GM18951 (cell line): ENCODE results near the gene ST3GAL2.

ENCODE experiments used
- POLR2A ChIP-seq: IDR thresholded peaks from 4 replicates; pipeline ENCODE4 v1.6.1; 2011; ENCODE audit warnings: mild to moderate bottlenecking; ENCODE audit not compliant: insufficient read length, insufficient read depth; ENCODE audit errors: extremely low read depth
- in situ Hi-C: fragments of 300-500 bp; cut with MboI; formaldehyde crosslinking; loops from one replicate; pipeline ENCODE4 v1.12.0; 2022; ENCODE audit warnings: low sequenced_read_pairs, mixed read lengths, inconsistent platforms; ENCODE audit not compliant: unreplicated experiment

ST3GAL2 gene

DNA sequence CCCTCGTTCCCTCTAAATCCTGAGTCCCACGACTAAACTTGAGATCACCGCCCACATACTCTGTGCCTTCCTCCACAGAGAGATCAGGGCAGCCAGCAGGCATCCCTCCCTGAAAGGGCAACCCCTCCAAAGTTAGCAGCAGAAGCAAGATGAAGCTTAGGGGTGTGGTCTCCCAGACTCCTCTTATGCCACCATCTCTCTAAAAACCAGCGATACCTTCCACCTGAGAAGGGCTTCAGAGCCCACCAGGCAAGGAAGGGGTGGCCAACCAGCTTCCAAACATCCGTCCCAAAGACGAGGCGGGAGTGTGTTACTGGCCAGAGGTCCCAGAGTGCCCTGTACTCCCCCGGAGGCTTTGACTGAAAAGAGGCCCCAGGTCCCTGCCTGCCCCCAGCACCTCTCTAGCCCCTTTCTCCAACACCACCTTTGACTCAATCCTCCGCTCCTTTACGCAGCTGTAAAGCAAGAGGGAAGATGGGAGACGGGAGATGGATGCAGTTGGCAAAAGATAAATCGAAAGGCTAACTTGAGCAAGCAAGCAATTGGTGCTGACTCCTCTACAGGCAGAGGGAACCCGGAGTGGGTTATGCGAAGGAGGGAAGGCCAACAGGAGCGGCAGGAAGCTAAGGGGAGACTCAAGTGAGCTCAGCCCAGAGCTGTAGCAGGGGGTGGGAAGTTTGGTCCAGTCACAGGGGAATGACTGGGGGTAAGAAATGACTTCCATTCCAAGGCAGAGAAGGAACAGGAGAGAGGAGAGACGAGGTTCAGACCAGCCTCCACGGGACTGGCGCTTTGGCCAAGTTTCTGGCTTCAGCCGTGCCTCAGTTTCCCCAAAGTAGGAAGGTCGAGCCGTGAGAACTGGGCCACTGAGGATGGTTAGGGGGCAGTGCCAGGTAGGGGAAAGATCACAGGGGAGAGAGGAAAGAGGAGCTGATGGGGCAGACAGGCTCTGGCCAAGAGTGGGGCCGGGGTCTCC is 1.0 kb downstream of the ST3GAL2 start:
- no peak for TF ChIP-seq POLR2A
- in situ Hi-C loops = no loop called here

DNA sequence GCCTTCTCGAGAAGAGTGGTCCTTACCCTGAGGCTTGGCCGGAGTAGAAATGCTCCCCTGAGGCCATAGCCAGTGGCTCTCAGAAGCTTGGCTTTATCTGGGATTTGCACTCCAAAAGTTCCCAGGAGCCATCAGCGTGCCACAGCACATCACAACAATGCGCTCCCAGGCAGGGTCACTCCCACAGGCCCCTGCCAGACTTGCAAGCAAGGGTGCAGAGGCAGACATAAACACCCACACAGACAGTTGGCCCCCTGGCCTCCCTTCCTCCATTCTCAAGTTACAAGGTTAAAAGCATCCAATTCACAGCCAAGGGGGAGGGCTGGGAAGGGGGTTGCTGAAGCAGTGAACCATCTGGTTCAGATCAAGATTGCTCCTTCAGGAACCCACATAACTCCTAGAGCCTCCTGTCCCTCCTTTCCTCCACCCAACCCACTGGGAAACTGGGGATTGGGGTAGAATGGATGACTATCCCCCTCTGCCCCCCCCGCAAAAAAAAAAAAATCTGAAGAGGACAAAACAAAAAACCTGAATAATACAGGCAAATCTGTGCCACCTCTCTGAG is 1.8 kb downstream of the ST3GAL2 start:
- no peak for TF ChIP-seq POLR2A
- in situ Hi-C loops = no loop called here

DNA sequence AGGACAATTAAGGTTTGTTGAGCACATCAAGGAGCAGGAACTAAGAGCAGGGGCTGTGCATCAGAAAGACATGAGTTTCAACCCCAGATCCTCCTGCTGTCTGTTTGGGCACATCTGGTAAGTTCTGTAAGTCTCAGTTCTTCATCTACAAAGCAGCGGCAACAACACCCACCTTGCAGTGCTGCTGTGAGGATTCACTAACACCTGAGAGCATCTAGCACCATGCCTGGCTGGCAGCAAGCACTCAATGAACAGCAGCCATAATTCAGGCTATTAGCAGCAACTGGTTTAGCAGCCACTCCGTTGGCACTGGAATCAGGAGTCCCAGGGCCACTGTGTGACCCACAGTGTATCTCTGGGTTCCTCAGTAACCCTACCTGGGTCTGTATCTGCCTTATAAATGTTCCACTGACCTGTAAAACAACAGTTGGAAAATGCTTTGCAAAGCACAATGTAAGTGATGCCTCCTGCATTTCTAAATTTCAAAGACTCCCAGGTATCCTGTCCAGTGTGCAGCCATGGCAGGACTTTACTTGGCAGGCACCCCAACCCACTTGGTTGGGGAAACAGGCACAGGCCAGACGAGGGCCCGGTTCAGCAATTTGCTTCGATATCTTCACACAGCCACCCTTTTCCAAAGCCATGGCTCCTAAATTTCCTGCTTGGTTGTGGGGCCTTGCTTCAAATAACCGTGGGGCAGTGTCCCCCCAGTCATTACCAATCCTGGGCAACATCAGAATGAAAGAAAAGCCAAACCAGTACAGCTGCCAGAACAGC is 4.2 kb downstream of the ST3GAL2 start:
- no peak for TF ChIP-seq POLR2A
- in situ Hi-C loops = no loop called here

DNA sequence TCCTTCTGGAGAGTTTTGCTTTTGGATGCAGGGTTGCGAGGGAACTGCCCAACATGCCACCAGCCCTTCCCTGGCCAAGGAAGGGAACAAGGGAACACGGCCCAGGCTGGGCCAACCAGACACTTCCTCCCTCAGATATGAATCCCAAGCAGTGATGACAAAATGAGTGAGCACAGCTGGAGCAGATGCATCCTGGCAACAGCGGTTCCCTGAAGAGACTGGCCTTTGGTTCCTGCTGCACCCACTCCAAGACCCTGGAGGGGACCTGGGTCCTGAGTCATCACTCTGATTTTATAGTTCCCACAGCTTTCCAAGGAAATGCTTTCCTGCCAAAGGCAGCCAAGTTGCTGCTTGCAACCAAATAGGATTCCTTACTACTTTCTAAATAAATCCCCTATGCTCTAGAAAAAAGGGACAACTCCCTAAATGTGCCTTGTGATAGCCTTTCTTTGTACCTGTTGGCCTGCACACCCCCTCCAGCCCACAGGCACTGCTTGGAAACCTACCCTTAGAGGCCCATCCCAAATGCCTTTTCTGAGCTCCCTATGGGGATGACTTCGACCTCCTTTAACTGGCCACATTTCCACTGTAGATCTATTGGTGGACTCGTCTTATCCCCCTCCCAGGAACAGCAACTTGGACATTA is 5.3 kb downstream of the ST3GAL2 start:
- in situ Hi-C loops = no loop called here
- no peak for TF ChIP-seq POLR2A

DNA sequence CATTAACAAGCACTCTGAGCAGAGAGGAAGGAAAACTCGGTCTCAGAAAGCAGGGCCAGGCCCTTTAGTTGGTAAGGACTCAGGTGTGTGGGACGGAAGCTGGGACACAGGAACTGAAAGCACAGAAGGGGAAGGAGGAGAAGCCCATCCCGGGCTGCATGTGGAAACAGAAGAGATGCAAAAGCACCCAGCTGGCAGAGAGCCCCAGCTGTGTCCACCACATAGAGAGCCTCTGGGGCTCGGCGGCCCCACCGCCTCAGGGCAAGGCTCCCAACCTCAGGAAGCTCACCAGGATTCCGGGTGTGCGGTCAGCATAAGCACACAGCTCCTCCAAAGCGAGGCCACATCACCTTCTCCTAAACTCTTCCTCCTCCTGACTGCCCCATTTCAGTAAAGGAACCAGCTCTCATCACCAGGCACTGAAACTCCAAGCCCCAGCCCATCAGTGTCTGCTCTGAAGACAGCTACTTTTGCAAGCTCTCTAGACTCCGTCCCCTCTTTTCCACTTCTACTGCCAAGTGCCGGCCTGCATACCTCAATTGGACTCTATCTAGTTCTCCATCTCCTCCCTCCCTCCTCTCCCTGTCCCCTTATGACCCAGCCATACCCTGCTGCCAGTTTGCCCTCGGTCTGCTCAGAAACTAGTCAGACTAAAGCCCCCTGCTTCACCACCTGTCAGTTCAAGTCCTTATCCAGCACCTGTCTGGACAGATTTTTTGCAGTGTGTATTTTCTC is 6.0 kb downstream of the ST3GAL2 start:
- in situ Hi-C loops = no loop called here
- peak; percentile 59 for TF ChIP-seq POLR2A

DNA sequence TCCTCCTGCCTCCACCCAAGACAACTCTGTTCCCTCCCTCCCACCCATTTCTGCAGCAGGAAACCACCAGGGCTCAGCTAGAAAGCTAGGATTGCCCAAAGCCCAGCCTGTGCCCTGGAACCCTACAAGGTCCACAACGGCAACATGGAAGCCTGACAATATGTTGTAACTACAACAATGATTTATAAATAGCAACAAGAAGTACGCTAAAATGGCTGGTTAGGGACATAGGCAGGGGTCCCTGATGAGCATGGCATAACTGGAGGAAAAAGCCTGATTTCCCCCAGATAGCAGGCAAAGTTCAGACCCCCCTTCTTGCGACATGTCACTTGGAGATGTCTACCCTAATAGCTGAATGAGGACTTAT is 6.6 kb downstream of the ST3GAL2 start:
- in situ Hi-C loops = no loop called here
- TF ChIP-seq POLR2A = no peak

DNA sequence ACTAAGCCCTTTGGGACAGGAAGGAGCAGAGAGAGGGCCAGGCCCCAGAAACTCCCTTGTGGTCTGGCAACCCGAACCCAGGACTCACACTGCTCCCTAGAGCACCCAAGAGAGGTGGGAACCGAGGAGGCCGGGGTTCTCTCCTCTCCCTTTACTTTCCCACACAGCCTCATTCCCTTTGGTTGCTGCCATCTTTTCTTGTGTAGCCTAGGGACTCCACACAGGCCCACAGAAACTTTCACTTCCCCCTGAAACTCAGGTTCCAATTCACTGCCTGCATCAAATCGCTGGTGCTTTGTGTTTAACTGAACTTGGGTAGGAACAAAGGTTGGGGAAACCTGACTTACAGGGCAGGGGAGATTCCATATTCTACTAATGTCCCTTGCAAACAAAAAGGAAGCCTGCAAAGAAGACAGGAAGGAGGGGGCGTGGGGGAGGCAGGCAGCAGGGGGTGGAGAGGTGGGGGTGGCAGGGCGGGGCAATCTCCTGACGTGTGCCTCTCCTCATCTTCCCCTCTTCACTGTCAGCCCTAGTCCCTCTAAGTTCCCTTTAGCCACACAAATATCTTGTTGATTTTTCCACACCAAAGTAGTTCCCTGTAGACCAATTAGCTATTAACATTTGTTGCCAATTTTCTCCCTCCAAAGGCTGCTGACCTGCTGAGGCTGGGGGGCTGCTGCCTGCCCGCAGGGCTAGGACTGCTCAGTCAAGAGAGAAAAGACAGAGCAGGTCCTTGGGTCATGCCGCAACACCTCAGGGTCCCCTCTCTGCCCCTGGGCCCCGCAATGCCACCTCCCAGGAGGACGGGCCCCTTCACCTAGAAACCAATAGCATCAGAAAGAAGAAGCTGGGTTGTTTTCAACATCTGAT is 8.0 kb downstream of the ST3GAL2 start:
- TF ChIP-seq POLR2A = peak; percentile 19
- in situ Hi-C loops = no loop called here

DNA sequence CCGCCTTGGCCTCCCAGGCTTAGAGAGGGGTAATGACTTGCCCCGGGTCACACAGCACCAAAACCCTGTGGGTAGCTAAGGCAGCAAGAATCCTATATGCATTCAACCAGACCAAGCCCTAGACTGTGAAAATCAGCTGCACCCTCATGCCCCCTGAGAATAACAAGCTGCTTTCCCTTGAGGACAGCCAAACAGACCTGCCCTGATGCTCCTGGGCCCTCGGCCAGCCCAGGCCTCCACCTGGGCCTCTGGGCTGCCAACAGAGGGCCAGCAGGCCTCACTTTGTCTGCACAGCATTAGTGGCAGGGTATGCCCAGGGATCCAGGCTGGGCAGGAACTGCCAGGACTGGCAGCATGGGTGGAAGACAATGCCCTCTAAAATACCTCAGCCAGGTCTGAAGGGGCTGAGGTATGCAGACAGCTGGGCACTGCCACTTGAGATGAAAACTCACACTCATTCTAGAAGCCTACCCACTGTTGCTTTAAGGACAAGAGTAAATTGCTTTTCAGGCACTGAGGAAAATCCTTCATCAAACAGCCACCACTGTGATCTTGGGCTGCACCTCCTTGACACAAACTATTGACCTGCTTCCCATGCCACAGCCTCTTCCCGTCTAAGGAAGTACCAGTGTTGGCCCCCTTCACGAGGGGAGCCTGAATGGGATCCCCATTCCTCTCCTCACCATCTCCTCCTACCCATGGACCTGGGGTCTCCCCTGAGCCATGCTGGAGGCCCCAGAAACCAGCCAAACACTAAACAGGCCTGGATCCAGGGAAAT is 8.8 kb downstream of the ST3GAL2 start:
- no peak for TF ChIP-seq POLR2A
- in situ Hi-C loops = no loop called here

DNA sequence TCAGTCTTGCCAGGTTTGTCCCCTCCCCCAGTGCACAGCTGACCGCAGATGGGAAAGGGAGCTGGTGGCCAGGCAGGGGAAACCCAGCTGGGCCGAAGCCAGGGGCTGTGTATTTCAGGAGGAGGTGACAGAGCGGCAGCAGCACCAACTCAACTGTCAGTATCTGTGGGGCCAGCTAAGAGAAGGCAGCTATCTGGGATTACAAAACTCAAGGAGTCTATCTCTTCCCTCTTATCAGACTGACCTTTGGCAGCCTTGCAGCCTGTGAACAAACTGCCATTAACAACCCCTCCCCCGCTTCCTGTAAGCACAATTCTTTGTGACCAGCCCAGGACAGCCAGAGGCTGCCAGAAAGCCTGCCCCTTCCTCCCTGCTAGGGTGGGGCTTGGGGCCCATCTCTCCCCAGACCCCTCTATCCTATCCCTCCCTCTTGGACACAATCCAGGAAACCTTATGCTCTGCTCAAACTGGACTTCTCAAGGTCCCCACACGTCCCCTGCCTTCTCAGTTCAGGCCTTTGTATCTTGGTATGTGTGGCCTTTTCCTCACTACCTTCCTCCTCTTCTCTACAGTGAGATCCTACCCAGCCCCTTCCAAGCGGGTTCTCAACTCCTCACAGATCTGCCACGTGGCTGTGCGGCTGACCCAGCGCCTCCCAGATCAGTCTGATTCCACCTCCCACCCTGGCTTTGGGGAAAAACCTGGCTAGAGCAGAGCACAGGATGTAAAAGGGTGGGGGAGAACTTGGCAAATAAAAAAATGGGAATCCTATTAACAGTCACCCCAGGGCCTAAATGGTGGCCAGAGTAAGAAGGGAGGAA is 10.5 kb downstream of the ST3GAL2 start:
- in situ Hi-C loops = no loop called here
- peak; percentile 64 for TF ChIP-seq POLR2A

DNA sequence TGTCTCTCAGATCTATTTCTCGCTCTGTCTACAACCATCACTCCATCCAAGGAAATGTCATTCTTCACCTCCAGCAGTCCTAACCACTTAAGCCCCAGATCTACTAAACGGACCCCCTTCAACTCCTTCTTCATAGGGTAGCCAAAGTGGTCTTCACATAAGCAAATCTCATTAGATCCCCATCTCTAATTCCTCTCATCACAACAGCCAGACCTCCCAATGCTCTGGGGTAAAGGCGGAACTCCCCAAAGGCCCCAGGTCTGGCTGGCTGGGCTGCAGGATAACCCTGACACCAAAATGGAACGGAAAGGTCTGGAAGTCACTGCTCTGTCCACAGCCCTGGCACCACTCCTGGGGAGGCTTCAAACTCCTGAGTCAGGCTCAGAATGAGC is 11.1 kb downstream of the ST3GAL2 start:
- in situ Hi-C loops = no loop called here

More for the DNA sequence above, 11.1 kb downstream of the ST3GAL2 start:
- TF ChIP-seq POLR2A = no peak
